OCI-LY1 (cell line): ENCODE results near the gene SPRY2.
A peak's percentile ranks its signal among the peaks of the same experiment; 100 is the strongest.

Experiments used
- H2AFZ ChIP-seq: fragments of 200-600 bp; sonication (generic), shearing (Covaris generic); 2 replicates; pipeline ENCODE4 v1.6.0; 2014; ENCODE audit warnings: antibody characterized with exemption, mild to moderate bottlenecking, low read length
- H3F3A ChIP-seq: fragments of 200-600 bp; sonication (generic), shearing (Covaris generic); 2 replicates; pipeline ENCODE4 v1.6.0; 2014; ENCODE audit warnings: mild to moderate bottlenecking, antibody characterized with exemption, low read length, moderate library complexity; ENCODE audit not compliant: insufficient read depth
- H3K27ac ChIP-seq: fragments of 200-600 bp; sonication (generic); 2 replicates; pipeline ENCODE4 v1.5.1; 2014; ENCODE audit warnings: low read length, mixed run types, mild to moderate bottlenecking, low read depth; ENCODE audit not compliant: poor library complexity, severe bottlenecking
- H3K27me3 ChIP-seq: fragments of 200-600 bp; sonication (generic); 2 replicates; pipeline ENCODE4 v1.6.0; 2014; ENCODE audit warnings: antibody characterized with exemption, mild to moderate bottlenecking, low read length, moderate library complexity; ENCODE audit not compliant: insufficient read depth
- H3K36me3 ChIP-seq: fragments of 200-600 bp; sonication (generic); 2 replicates; pipeline ENCODE4 v1.6.1; 2014; ENCODE audit warnings: mild to moderate bottlenecking, antibody characterized with exemption, low read length, moderate library complexity, mixed read lengths; ENCODE audit not compliant: insufficient read depth
- H3K4me1 ChIP-seq: fragments of 200-600 bp; sonication (generic); 2 replicates; pipeline ENCODE4 v1.5.1; 2014; ENCODE audit warnings: mild to moderate bottlenecking, low read length, moderate library complexity; ENCODE audit not compliant: insufficient read depth, severe bottlenecking
- H3K4me2 ChIP-seq: fragments of 200-600 bp; sonication (generic), shearing (Covaris generic); 2 replicates; pipeline ENCODE4 v1.6.1; 2014; ENCODE audit warnings: low read length
- H3K4me3 ChIP-seq: fragments of 200-600 bp; sonication (generic); 2 replicates; pipeline ENCODE4 v1.5.1; 2014; ENCODE audit warnings: low read length, low read depth, mild to moderate bottlenecking, mixed read lengths; ENCODE audit not compliant: poor library complexity, severe bottlenecking
- H3K79me2 ChIP-seq: fragments of 200-600 bp; shearing (Covaris generic); 2 replicates; pipeline ENCODE4 v1.6.1; 2016; ENCODE audit warnings: mixed run types, low read length, mixed read lengths; ENCODE audit not compliant: insufficient read depth
- H3K9ac ChIP-seq: fragments of 200-600 bp; sonication (generic), shearing (Covaris generic); 2 replicates; pipeline ENCODE4 v1.6.1; 2014; ENCODE audit warnings: mild to moderate bottlenecking, low read length, mixed read lengths
- H3K9me2 ChIP-seq: fragments of 200-600 bp; sonication (generic), shearing (Covaris generic); 2 replicates; pipeline ENCODE4 v1.6.1; 2014; ENCODE audit warnings: low read depth, mild to moderate bottlenecking, low read length, mixed read lengths
- H3K9me3 ChIP-seq: fragments of 200-600 bp; shearing (Covaris generic); 2 replicates; pipeline ENCODE4 v1.6.1; 2014; ENCODE audit warnings: low read length, mixed read lengths
- H4K20me1 ChIP-seq: fragments of 200-600 bp; sonication (generic), shearing (Covaris generic); 2 replicates; pipeline ENCODE4 v1.6.0; 2016; ENCODE audit warnings: mild to moderate bottlenecking, low read length; ENCODE audit not compliant: insufficient read depth
- CTCF ChIP-seq: fragments of 200-600 bp; sonication (generic), shearing (Covaris generic); IDR thresholded peaks from 2 replicates; pipeline ENCODE4 v1.5.1; 2017; ENCODE audit warnings: mild to moderate bottlenecking, antibody characterized with exemption, low read length, moderate library complexity, mixed read lengths
- EZH2 ChIP-seq: fragments of 200-600 bp; sonication (generic), shearing (Covaris generic); IDR thresholded peaks from 2 replicates; pipeline ENCODE4 v1.8.0; 2017; ENCODE audit warnings: borderline replicate concordance, mixed run types, mild to moderate bottlenecking, antibody characterized with exemption, low read length, moderate library complexity, mixed read lengths

Gene SPRY2

GRCh38 chr13:80342471-80343371 lies 1.8 kb upstream of the SPRY2 start:
- H3K4me1 ChIP-seq: peaks cover 4% of the 10 kb centered on the region
- no peak overlapping the region for H3K4me3 ChIP-seq
- no peaks in the 10 kb centered on the region for H3K27me3 ChIP-seq
- no peak overlapping the region for H2AFZ ChIP-seq
- H3K36me3 ChIP-seq: no peaks in the 10 kb centered on the region
- H3K27ac ChIP-seq: no peak overlapping the region
- TF ChIP-seq EZH2 (no peak), CTCF (peak; percentile 73)
- no peak overlapping the region for H3K4me2 ChIP-seq
- no peaks in the 10 kb centered on the region for H3F3A ChIP-seq
- no peaks in the 10 kb centered on the region for H4K20me1 ChIP-seq
- H3K9me3 ChIP-seq: no peaks in the 10 kb centered on the region
- H3K9ac ChIP-seq: no peak overlapping the region
- no peaks in the 10 kb centered on the region for H3K9me2 ChIP-seq
- no peaks in the 10 kb centered on the region for H3K79me2 ChIP-seq

GRCh38 chr13:80341756-80342370 lies 937 bp upstream of the SPRY2 start:
- Histone ChIP-seq H3K79me2 (no peaks in the 10 kb centered on the region), H3K9ac (no peak overlapping the region), H3K36me3 (no peaks in the 10 kb centered on the region), H3K27ac (no peak overlapping the region), H3K4me1 (peaks cover 4% of the 10 kb centered on the region), H3K27me3 (no peaks in the 10 kb centered on the region), H3K9me3 (no peaks in the 10 kb centered on the region), H3K4me3 (no peak overlapping the region), H3K9me2 (no peaks in the 10 kb centered on the region), H3F3A (no peaks in the 10 kb centered on the region), H4K20me1 (no peaks in the 10 kb centered on the region), H3K4me2 (no peak overlapping the region), H2AFZ (no peak overlapping the region)
- no peak for TF ChIP-seq CTCF
- no peak for TF ChIP-seq EZH2

GRCh38 chr13:80340651-80341100 lies 250 bp downstream of the SPRY2 start:
- TF ChIP-seq EZH2 (no peak), CTCF (no peak)
- H4K20me1 ChIP-seq: no peaks in the 10 kb centered on the region
- no peak overlapping the region for H3K9ac ChIP-seq
- no peak overlapping the region for H3K4me3 ChIP-seq
- H3K4me2 ChIP-seq: no peak overlapping the region
- H3K27me3 ChIP-seq: no peaks in the 10 kb centered on the region
- H3K36me3 ChIP-seq: no peaks in the 10 kb centered on the region
- H3K9me3 ChIP-seq: no peaks in the 10 kb centered on the region
- H2AFZ ChIP-seq: no peak overlapping the region
- H3K4me1 ChIP-seq: no peaks in the 10 kb centered on the region
- no peaks in the 10 kb centered on the region for H3K9me2 ChIP-seq
- no peaks in the 10 kb centered on the region for H3K79me2 ChIP-seq
- no peak overlapping the region for H3K27ac ChIP-seq
- no peaks in the 10 kb centered on the region for H3F3A ChIP-seq
